Loucy (cell line): ENCODE measurements around the gene PRRX1.

ENCODE experiments used
- H2AFZ ChIP-seq: fragments of 200-600 bp; sonication (generic); 2 replicates; pipeline ENCODE4 v1.6.0; 2016; ENCODE audit warnings: antibody characterized with exemption, mild to moderate bottlenecking, low read length, moderate library complexity
- H3F3A ChIP-seq: fragments of 200-600 bp; 2 replicates; pipeline ENCODE4 v1.6.0; 2016; ENCODE audit warnings: antibody characterized with exemption, low read depth, mild to moderate bottlenecking
- H3K27me3 ChIP-seq: fragments of 200-600 bp; sonication (generic); 2 replicates; pipeline ENCODE4 v1.6.1; 2014; ENCODE audit warnings: low read length, mild to moderate bottlenecking; ENCODE audit not compliant: insufficient read depth, poor library complexity, severe bottlenecking
- H3K36me3 ChIP-seq: fragments of 200-600 bp; sonication (generic); 2 replicates; pipeline ENCODE4 v1.6.1; 2016; ENCODE audit warnings: low read length; ENCODE audit not compliant: insufficient read depth
- H3K4me1 ChIP-seq: fragments of 200-600 bp; sonication (generic); 2 replicates; pipeline ENCODE4 v1.5.1; 2014; ENCODE audit warnings: low read length, mild to moderate bottlenecking; ENCODE audit not compliant: insufficient read depth, poor library complexity, severe bottlenecking
- H3K4me2 ChIP-seq: fragments of 200-600 bp; sonication (generic); 2 replicates; pipeline ENCODE4 v1.6.0; 2014; ENCODE audit warnings: antibody characterized with exemption, low read length, low read depth, mild to moderate bottlenecking; ENCODE audit not compliant: poor library complexity, severe bottlenecking
- H3K4me3 ChIP-seq: fragments of 200-600 bp; sonication (generic); 2 replicates; pipeline ENCODE4 v1.5.1; 2014; ENCODE audit warnings: low read length, mild to moderate bottlenecking, mixed read lengths; ENCODE audit not compliant: poor library complexity, severe bottlenecking
- H3K79me2 ChIP-seq: fragments of 200-600 bp; sonication (generic); 2 replicates; pipeline ENCODE4 v1.6.1; 2014; ENCODE audit warnings: low read length; ENCODE audit not compliant: insufficient read depth
- H3K9ac ChIP-seq: fragments of 200-600 bp; sonication (generic); 2 replicates; pipeline ENCODE4 v1.6.0; 2014; ENCODE audit warnings: mild to moderate bottlenecking, low read depth, low read length, moderate library complexity; ENCODE audit not compliant: poor library complexity, severe bottlenecking
- H3K9me2 ChIP-seq: fragments of 200-600 bp; sonication (generic); replicated peaks from 2 replicates; pipeline ENCODE4 v1.6.1; 2016; ENCODE audit warnings: low read depth, low read length, mixed read lengths
- H3K9me3 ChIP-seq: fragments of 200-600 bp; sonication (generic); 2 replicates; pipeline ENCODE4 v1.6.1; 2014; ENCODE audit warnings: mild to moderate bottlenecking, antibody characterized with exemption, low read length, low read depth; ENCODE audit not compliant: insufficient read depth
- H4K20me1 ChIP-seq: fragments of 200-600 bp; sonication (generic); 2 replicates; pipeline ENCODE4 v1.6.0; 2014; ENCODE audit warnings: antibody characterized with exemption, low read length, mild to moderate bottlenecking; ENCODE audit not compliant: insufficient read depth, poor library complexity, severe bottlenecking
- EZH2phosphoT487 ChIP-seq: fragments of 200-600 bp; IDR thresholded peaks from 2 replicates; pipeline ENCODE4 v1.6.1; 2018; ENCODE audit warnings: antibody characterized with exemption, mild to moderate bottlenecking, moderate library complexity, borderline replicate concordance
- TF ChIP-seq, protein P1 (sequence below): fragments of 200-600 bp; sonication (generic); conservative IDR thresholded peaks from 2 replicates; pipeline ENCODE4 v1.5.1; 2014; ENCODE audit warnings: mild to moderate bottlenecking, antibody characterized with exemption, low read length

Gene PRRX1

DNA sequence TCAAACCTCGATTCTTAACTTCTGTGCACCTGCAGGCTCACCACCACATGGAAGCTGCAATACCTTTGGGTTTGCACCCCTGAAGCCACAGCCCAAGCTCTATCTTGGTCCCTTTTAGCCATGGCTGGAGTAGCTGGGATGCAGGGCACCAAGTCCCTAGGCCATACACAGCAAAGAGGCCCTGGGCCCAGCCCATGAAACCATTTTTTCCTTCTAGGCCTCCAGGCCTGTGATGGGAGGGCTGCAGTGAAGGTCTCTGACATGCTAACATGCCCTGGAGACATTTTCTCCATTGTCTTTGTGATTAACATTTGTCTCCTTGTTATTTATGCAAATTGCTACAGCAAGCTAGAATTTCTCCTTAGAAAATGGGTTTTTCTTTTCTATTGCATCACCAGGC lies 79.2 kb downstream of the PRRX1 start:
- Histone ChIP-seq H3K4me2 (no peak overlapping the region), H3K36me3 (no peaks in the 10 kb centered on the region), H3K27me3 (no peaks in the 10 kb centered on the region)

DNA sequence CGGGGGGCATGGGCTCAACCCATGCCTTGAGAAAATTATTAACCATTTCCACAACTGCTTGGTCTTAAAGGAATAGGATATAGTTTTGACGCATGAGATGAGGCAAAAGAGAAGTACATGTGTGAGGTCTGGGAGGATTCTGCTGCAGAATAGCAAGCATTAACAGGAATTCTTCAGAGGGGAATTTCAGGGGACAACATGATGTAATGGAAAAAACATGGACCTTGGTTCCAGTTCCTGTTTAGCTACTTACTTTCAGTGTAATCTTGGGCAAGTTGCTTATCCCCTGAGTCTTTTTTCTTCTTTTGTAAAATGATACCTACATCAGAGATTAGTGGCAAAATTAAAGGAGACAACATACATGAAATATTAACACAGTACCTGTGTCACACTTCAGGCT lies 85.6 kb downstream of the PRRX1 start:
- Histone ChIP-seq H3K9ac (no peak overlapping the region), H3K4me2 (no peak overlapping the region), H3K9me2 (no peaks in the 10 kb centered on the region), H3K4me3 (no peak overlapping the region), H3K9me3 (no peaks in the 10 kb centered on the region), H3K79me2 (no peaks in the 10 kb centered on the region), H3K4me1 (no peaks in the 10 kb centered on the region), H3K27me3 (no peaks in the 10 kb centered on the region), H3K36me3 (no peaks in the 10 kb centered on the region), H3F3A (no peaks in the 10 kb centered on the region), H2AFZ (no peak overlapping the region), H4K20me1 (no peaks in the 10 kb centered on the region)
- TF ChIP-seq, protein P1, sequence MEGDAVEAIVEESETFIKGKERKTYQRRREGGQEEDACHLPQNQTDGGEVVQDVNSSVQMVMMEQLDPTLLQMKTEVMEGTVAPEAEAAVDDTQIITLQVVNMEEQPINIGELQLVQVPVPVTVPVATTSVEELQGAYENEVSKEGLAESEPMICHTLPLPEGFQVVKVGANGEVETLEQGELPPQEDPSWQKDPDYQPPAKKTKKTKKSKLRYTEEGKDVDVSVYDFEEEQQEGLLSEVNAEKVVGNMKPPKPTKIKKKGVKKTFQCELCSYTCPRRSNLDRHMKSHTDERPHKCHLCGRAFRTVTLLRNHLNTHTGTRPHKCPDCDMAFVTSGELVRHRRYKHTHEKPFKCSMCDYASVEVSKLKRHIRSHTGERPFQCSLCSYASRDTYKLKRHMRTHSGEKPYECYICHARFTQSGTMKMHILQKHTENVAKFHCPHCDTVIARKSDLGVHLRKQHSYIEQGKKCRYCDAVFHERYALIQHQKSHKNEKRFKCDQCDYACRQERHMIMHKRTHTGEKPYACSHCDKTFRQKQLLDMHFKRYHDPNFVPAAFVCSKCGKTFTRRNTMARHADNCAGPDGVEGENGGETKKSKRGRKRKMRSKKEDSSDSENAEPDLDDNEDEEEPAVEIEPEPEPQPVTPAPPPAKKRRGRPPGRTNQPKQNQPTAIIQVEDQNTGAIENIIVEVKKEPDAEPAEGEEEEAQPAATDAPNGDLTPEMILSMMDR = no peak
- no peak for TF ChIP-seq EZH2phosphoT487

More for the DNA sequence above, 79.2 kb downstream of the PRRX1 start:
- Histone ChIP-seq H2AFZ (no peak overlapping the region), H3K4me1 (no peaks in the 10 kb centered on the region), H3K79me2 (no peaks in the 10 kb centered on the region), H4K20me1 (no peaks in the 10 kb centered on the region), H3K9ac (no peak overlapping the region), H3K9me2 (no peaks in the 10 kb centered on the region), H3K9me3 (peaks cover 7% of the 10 kb centered on the region; the same call in 1 of the 2 replicates), H3F3A (no peaks in the 10 kb centered on the region), H3K4me3 (no peak overlapping the region)
- TF ChIP-seq, protein P1 = no peak
- no peak for TF ChIP-seq EZH2phosphoT487

DNA sequence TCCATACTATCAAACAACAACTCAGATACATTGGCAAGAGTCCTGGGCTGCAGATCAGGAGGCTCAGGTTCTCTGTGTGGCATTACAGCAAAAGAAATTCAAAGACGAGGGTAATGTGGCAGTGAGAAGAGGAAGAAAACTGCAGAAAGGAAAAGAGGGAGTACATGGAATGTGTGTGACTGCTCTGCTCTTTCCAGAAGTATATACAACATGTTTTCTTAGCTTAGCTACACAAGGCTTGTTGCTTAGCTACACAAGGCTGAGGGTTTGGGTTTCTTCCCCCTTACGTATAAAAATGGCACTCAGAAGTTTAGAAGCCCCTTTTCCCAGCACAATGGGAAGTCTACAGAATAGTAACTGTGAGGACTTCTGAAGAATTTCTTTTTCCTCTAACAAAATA lies 86.0 kb downstream of the PRRX1 start:
- TF ChIP-seq EZH2phosphoT487 = no peak
- TF ChIP-seq, protein P1 = no peak
- Histone ChIP-seq H3K9me3 (no peaks in the 10 kb centered on the region), H3K79me2 (no peaks in the 10 kb centered on the region), H4K20me1 (no peaks in the 10 kb centered on the region), H3K4me3 (no peak overlapping the region), H2AFZ (no peak overlapping the region), H3F3A (no peaks in the 10 kb centered on the region), H3K36me3 (no peaks in the 10 kb centered on the region), H3K4me1 (no peaks in the 10 kb centered on the region), H3K9ac (no peak overlapping the region), H3K27me3 (no peaks in the 10 kb centered on the region), H3K4me2 (no peak overlapping the region), H3K9me2 (no peaks in the 10 kb centered on the region)
